Osteoblast (primary cell): ENCODE data around the gene L3MBTL3. TPM values are rescaled to one million over a fixed set of nuclear protein-coding genes. Genes with fewer than 3 reads are reported as not detected.

Source experiments
- DNase-seq: peaks from one replicate; pipeline ENCODE4 v3.0.0; 2011; ENCODE audit warnings: low spot score, mixed read lengths; ENCODE audit not compliant: insufficient read length; ENCODE audit errors: missing footprints
- H2AFZ ChIP-seq: 2 replicates; pipeline ENCODE4 v1.6.0; 2011; ENCODE audit warnings: mild to moderate bottlenecking, low read length
- H3K27ac ChIP-seq: 2 replicates; pipeline ENCODE4 v1.5.1; 2011; ENCODE audit warnings: mild to moderate bottlenecking, low read depth, low read length, moderate library complexity
- H3K27me3 ChIP-seq: 2 replicates; pipeline ENCODE4 v1.6.0; 2012; ENCODE audit warnings: mild to moderate bottlenecking, control low read depth, inconsistent platforms, low read length, moderate library complexity; ENCODE audit not compliant: insufficient read depth
- H3K36me3 ChIP-seq: 2 replicates; pipeline ENCODE4 v1.5.1; 2011; ENCODE audit warnings: mild to moderate bottlenecking, low read length, control low read depth, moderate library complexity; ENCODE audit not compliant: insufficient read depth
- H3K4me1 ChIP-seq: 2 replicates; pipeline ENCODE4 v1.5.1; 2011; ENCODE audit warnings: mild to moderate bottlenecking, low read length, control low read depth, moderate library complexity; ENCODE audit not compliant: insufficient read depth
- H3K4me2 ChIP-seq: 2 replicates; pipeline ENCODE4 v1.6.0; 2011; ENCODE audit warnings: mild to moderate bottlenecking, low read length; ENCODE audit not compliant: insufficient read depth
- H3K4me3 ChIP-seq: fragments of 200-600 bp; sonication (generic); 3 replicates; pipeline ENCODE4 v1.5.1; 2012; ENCODE audit warnings: mild to moderate bottlenecking, low read length, inconsistent platforms; ENCODE audit not compliant: insufficient read depth
- H3K79me2 ChIP-seq: 2 replicates; pipeline ENCODE4 v1.6.0; 2012; ENCODE audit warnings: mild to moderate bottlenecking, low read length, control low read depth, inconsistent platforms; ENCODE audit not compliant: insufficient read depth
- H3K9me3 ChIP-seq: 2 replicates; pipeline ENCODE4 v1.5.1; 2011; ENCODE audit warnings: low read depth, low read length, control low read depth
- H4K20me1 ChIP-seq: 2 replicates; pipeline ENCODE4 v1.6.0; 2012; ENCODE audit warnings: mild to moderate bottlenecking, low read length, control low read depth; ENCODE audit not compliant: insufficient read depth
- CTCF ChIP-seq: IDR thresholded peaks from 2 replicates; pipeline ENCODE4 v1.5.1; 2011; ENCODE audit warnings: mild to moderate bottlenecking, low read depth, low read length, moderate library complexity; ENCODE audit errors: extremely low read depth
- total RNA-seq: library from RNA; depleted of rRNA; stranded (reverse); fragments of >200 nt; gene quantifications from 2 replicates; pipeline ENCODE4 v1.2.3, GENCODE V29; 2012

Gene L3MBTL3
- total RNA-seq, 1 donor = 8.7 TPM

DNA sequence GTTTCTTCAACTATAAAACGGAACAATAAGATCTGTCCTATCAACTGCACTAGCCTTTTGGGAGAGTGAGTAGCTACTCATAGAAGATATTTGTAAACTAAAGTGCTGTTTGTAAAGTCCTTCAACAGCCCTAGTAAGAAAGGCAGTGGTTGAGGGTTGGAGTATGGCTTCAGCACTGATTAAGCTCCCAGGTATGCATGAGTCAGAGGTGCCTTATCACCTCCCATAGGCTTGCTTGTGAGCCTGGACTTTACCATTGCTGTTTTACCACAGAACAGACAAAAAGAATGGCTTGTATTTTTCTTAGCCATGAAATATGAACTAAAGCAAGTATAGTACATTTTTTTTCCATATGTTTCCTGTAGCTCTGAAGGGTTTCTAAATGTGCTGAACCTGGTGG, 160.3 kb downstream of the L3MBTL3 start:
- Histone ChIP-seq H2AFZ (no peak overlapping the region), H3K27ac (no peak overlapping the region), H3K79me2 (no peaks in the 10 kb centered on the region), H3K4me1 (peaks cover 10% of the 10 kb centered on the region), H4K20me1 (no peaks in the 10 kb centered on the region), H3K36me3 (no peaks in the 10 kb centered on the region), H3K9me3 (no peaks in the 10 kb centered on the region), H3K4me2 (no peak overlapping the region), H3K27me3 (no peaks in the 10 kb centered on the region), H3K4me3 (no peak overlapping the region)
- no peak for TF ChIP-seq CTCF
- peak; percentile 85 for DNase-seq

GRCh38 chr6:130182466-130182865, 164.1 kb downstream of the L3MBTL3 start:
- Histone ChIP-seq H3K27ac (no peak overlapping the region), H3K9me3 (no peaks in the 10 kb centered on the region)
- TF ChIP-seq CTCF = no peak

GRCh38 chr6:130183271-130184222, 165.2 kb downstream of the L3MBTL3 start:
- Histone ChIP-seq H3K4me3 (no peak overlapping the region), H3K27ac (no peak overlapping the region), H2AFZ (peak overlapping the region; percentile 11), H3K4me1 (peaks cover 6% of the 10 kb centered on the region), H3K4me2 (no peak overlapping the region), H3K9me3 (no peaks in the 10 kb centered on the region), H3K79me2 (no peaks in the 10 kb centered on the region), H3K27me3 (no peaks in the 10 kb centered on the region), H3K36me3 (no peaks in the 10 kb centered on the region), H4K20me1 (no peaks in the 10 kb centered on the region)
- DNase-seq = no peak
- no peak for TF ChIP-seq CTCF

More at GRCh38 chr6:130182466-130182865, 164.1 kb downstream of the L3MBTL3 start:
- no peak overlapping the region for H3K4me3 ChIP-seq
- H2AFZ ChIP-seq = no peak overlapping the region
- no peak overlapping the region for H3K4me2 ChIP-seq
- no peaks in the 10 kb centered on the region for H3K27me3 ChIP-seq
- no peak for DNase-seq
- H4K20me1 ChIP-seq = no peaks in the 10 kb centered on the region
- no peaks in the 10 kb centered on the region for H3K36me3 ChIP-seq
- H3K4me1 ChIP-seq = peaks cover 10% of the 10 kb centered on the region
- H3K79me2 ChIP-seq = no peaks in the 10 kb centered on the region

GRCh38 chr6:130185658-130186057, 167.3 kb downstream of the L3MBTL3 start:
- Histone ChIP-seq H3K36me3 (no peaks in the 10 kb centered on the region), H3K4me2 (no peak overlapping the region), H3K9me3 (no peaks in the 10 kb centered on the region), H3K27ac (no peak overlapping the region), H3K4me1 (no peaks in the 10 kb centered on the region), H4K20me1 (no peaks in the 10 kb centered on the region), H2AFZ (no peak overlapping the region), H3K79me2 (no peaks in the 10 kb centered on the region), H3K27me3 (no peaks in the 10 kb centered on the region), H3K4me3 (no peak overlapping the region)
- TF ChIP-seq CTCF = no peak
- no peak for DNase-seq
